NCI-H1105 treated with DMSO at 0.1 percent for 48 hours (cell line): ENCODE measurements around the gene RRP12.
A peak's percentile ranks its signal among the peaks of the same experiment; 100 is the strongest.
"Not testable (repeated sequence)": the region's sequence is repeated elsewhere in the genome, so short reads cannot be mapped to it uniquely, and the experiment has no call there.

Experiments used
- DNase-seq: peaks from one replicate; lab custom pipeline; 2025; lab: John Stamatoyannopoulos, UW

Gene RRP12

GRCh38 chr10:97407952-97408248 is 6.8 kb upstream of the RRP12 start:
- DNase-seq: no peak

- DNase-seq: peak; percentile 51
Observed at GRCh38 chr10:97407211-97407951, 6.2 kb upstream of the RRP12 start.

- DNase-seq: not testable (repeated sequence)
Observed at GRCh38 chr10:97406483-97406882, 5.3 kb upstream of the RRP12 start.

- DNase-seq: no peak
Observed at GRCh38 chr10:97406064-97406463, 4.9 kb upstream of the RRP12 start.

GRCh38 chr10:97404044-97404443 is 2.9 kb upstream of the RRP12 start:
- no peak for DNase-seq

GRCh38 chr10:97401455-97401919 is 347 bp upstream of the RRP12 start:
- no peak for DNase-seq

GRCh38 chr10:97399843-97400545 is 1.1 kb downstream of the RRP12 start:
- no peak for DNase-seq

- DNase-seq: no peak
Observed at GRCh38 chr10:97396056-97396455, 5.1 kb downstream of the RRP12 start.

GRCh38 chr10:97393034-97393573 is 8.0 kb downstream of the RRP12 start:
- no peak for DNase-seq

GRCh38 chr10:97390091-97390490 is 11.0 kb downstream of the RRP12 start:
- no peak for DNase-seq

- DNase-seq: no peak
Observed at GRCh38 chr10:97388152-97388551, 13.0 kb downstream of the RRP12 start.

- DNase-seq: no peak
Observed at GRCh38 chr10:97385565-97385964, 15.6 kb downstream of the RRP12 start.

GRCh38 chr10:97384641-97385040 is 16.5 kb downstream of the RRP12 start:
- DNase-seq: no peak

- no peak for DNase-seq
Observed at GRCh38 chr10:97384156-97384555, 17.0 kb downstream of the RRP12 start.

GRCh38 chr10:97383159-97383558 is 18.0 kb downstream of the RRP12 start:
- no peak for DNase-seq

GRCh38 chr10:97381626-97382025 is 19.5 kb downstream of the RRP12 start:
- no peak for DNase-seq

GRCh38 chr10:97380516-97380915 is 20.6 kb downstream of the RRP12 start:
- no peak for DNase-seq

- no peak for DNase-seq
Observed at GRCh38 chr10:97378933-97379921, 21.9 kb downstream of the RRP12 start.

- DNase-seq: no peak
Observed at GRCh38 chr10:97376413-97376812, 24.7 kb downstream of the RRP12 start.

- DNase-seq: no peak
Observed at GRCh38 chr10:97373456-97373855, 27.7 kb downstream of the RRP12 start.

- no peak for DNase-seq
Observed at GRCh38 chr10:97372233-97372875, 28.8 kb downstream of the RRP12 start.

GRCh38 chr10:97371696-97372095 is 29.4 kb downstream of the RRP12 start:
- DNase-seq: no peak
